Measurements from ENCODE around the gene DNAH11.

Gene DNAH11

GRCh38 chr7:21947946-21948345 is 405.1 kb downstream of the DNAH11 start:
- DNase-seq (ENCODE audit: low spot score), result no peak
- H3K4me3 ChIP-seq, result no peak overlapping the region
- no peak overlapping the region for H3K27ac ChIP-seq
- no peak for TF ChIP-seq CTCF (IDR thresholded peaks at IDR 0.05)

- TF ChIP-seq CTCF (IDR thresholded peaks at IDR 0.05), result no peak
Measured at GRCh38 chr7:21948364-21948763, 405.5 kb downstream of the DNAH11 start.

GRCh38 chr7:21948887-21949540 is 406.2 kb downstream of the DNAH11 start:
- no peak for TF ChIP-seq CTCF (IDR thresholded peaks at IDR 0.05)
- no peak overlapping the region for H3K4me3 ChIP-seq
- DNase-seq (ENCODE audit: low spot score), result no peak
- H3K27ac ChIP-seq, result no peak overlapping the region

More at GRCh38 chr7:21948364-21948763, 405.5 kb downstream of the DNAH11 start:
- Histone ChIP-seq H3K4me3 (no peak overlapping the region), H3K27ac (no peak overlapping the region)
- no peak for DNase-seq (ENCODE audit: low spot score)
